Right lobe of liver (tissue), 6 donors: ENCODE results near the gene NLRP10. TPM values are rescaled to one million over a fixed set of nuclear protein-coding genes. Genes with fewer than 3 reads are reported as not detected.

Experiments
- ATAC-seq, 4 donors: fragments of 200-7000 bp; cut with Tn5 transposase; one replicate each; pipeline ENCODE4 v1.9.1; 2020; ENCODE audit warnings: mild to moderate bottlenecking in 4 of 4, moderate library complexity in 4 of 4
- DNase-seq, 3 donors: peaks; one replicate each; pipeline ENCODE4 v3.0.0-alpha.2; 2020
- H3K27ac ChIP-seq, 3 donors: fragments of 200-600 bp; one replicate each; pipeline ENCODE4 v1.8.0; 2022
- H3K27me3 ChIP-seq, 2 donors: fragments of 200-600 bp; one replicate each; pipeline ENCODE4 v1.8.0; 2022
- H3K36me3 ChIP-seq, 4 donors: fragments of 200-600 bp; sonication (generic) in 1 of 4; one replicate each; pipeline versions ENCODE4 v1.5.1 to v1.8.0; 2017 to 2022; ENCODE audit warnings: control low read depth in 1 of 4
- H3K4me1 ChIP-seq, 4 donors: fragments of 200-600 bp; sonication (generic) in 1 of 4; one replicate each; pipeline versions ENCODE4 v1.5.1 to v1.8.0; 2017 to 2022; ENCODE audit warnings: control low read depth in 1 of 4
- H3K4me3 ChIP-seq, 3 donors: fragments of 200-600 bp; one replicate each; pipeline ENCODE4 v1.8.0; 2022
- H3K9me3 ChIP-seq, 4 donors: fragments of 200-600 bp; sonication (generic) in 1 of 4; one replicate each; pipeline versions ENCODE4 v1.5.1 to v1.8.0; 2017 to 2022; ENCODE audit warnings: control low read depth in 1 of 4
- CTCF ChIP-seq, 4 donors: fragments of 200-600 bp in 3 of 4; fragments of 450-650 bp in 1 of 4; IDR thresholded peaks; one replicate each; pipeline versions ENCODE4 v1.5.1 to v1.8.0; 2016 to 2022; ENCODE audit warnings: antibody characterized with exemption in 4 of 4, mild to moderate bottlenecking in 2 of 4
- POLR2A ChIP-seq: fragments of 450-650 bp; IDR thresholded peaks from one replicate; pipeline ENCODE4 v1.6.1; 2017; ENCODE audit warnings: antibody characterized with exemption, mild to moderate bottlenecking
- WGBS: methylation state at CpG from one replicate; pipeline ENCODE4 v1.1.6; 2018; ENCODE audit warnings: low coverage, low lambda C conversion rate; ENCODE audit not compliant: insufficient coverage; ENCODE audit errors: missing lambda C conversion rate; 5-methylcytosine and 5-hydroxymethylcytosine counted together
- intact Hi-C, 2 donors: fragments of 100-400 bp; cut with DNase I; formaldehyde crosslinking; loops; one replicate each; pipeline versions ENCODE4 v1.11.2 to v1.14.1; 2022
- total RNA-seq, 6 experiments: library from RNA; depleted of rRNA in 2 of 6; stranded (reverse); fragments of >200 nt in 2 of 6; fragmentation: NEBNext Ultra II Directional in 3 of 6; extraction: Animal tissue kit (Norgen Biotek cat#: 25700) in 3 of 6; gene quantifications; one replicate each; pipeline versions ENCODE4 v1.1.0 to v1.2.4, GENCODE V29; 2016 to 2023
- donor health status: DM: no; HTN: yes; CAD: no.
- donor health status: DM: no; HTN: no; CAD: no.
- donor health status: DM: no; HTN: no; CAD: no.
- donor health status: DM: no; HTN: yes; CAD: no.
- donor health status: DM: no; HTN: yes; CAD: no.

Gene NLRP10
- total RNA-seq, 6 experiments from 2014 or later = not detected

GRCh38 chr11:7971846-7972245 lies 6.6 kb upstream of the NLRP10 start:
- Histone ChIP-seq H3K4me3 (no peak overlapping the region), H3K27ac (no peak overlapping the region), H3K9me3 (no peaks in the 10 kb centered on the region), H3K36me3 (no peaks in the 10 kb centered on the region), H3K4me1 (no peaks in the 10 kb centered on the region), H3K27me3 (no peaks in the 10 kb centered on the region)
- no peak for DNase-seq
- TF ChIP-seq POLR2A = no peak
- no peak for TF ChIP-seq CTCF (IDR thresholded peaks at IDR 0.05)
- intact Hi-C loops = no loop called here
- no peak for ATAC-seq

DNA sequence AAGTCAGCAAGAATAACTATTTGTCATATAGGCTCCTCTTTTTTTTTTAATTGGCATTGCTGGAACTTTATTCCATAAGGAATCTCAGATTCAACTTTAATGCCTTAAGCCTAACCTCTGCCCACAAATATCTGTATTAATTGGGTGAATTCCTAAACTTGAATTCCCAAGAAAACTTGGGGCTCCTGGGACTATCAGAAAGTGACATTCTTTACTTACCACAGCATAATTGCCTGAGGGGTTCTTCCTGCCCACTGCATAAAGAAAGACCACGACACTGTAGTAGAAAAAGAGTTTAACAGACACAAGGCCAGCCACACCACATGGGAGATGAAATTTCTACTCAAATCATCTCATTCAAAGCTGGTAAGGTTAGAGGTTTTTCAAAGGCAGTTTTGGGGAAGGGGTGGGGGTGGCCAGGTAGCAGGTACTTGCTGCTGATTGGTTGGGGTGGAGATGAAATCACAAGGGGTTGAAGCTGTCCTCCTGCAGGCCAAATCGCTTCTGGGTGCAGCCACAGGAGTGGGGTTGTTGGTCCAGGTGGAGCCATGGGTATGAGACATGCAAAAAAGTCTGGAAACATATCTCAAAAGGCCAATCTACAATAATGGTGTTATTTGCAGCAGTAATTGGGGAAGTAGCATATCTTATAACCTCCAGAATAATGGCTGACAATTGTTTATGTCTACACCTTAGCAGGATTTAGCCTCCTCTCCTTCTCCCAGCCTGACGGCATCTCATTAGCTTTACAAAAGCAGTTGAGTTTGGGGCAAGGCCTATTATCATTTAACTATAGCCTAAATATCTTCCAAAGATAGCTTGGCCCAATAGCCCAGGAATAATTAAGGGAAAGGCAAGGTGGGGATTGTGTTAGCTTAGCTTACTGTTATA lies 4.8 kb upstream of the NLRP10 start:
- Histone ChIP-seq H3K9me3 (no peaks in the 10 kb centered on the region), H3K27ac (no peak overlapping the region), H3K4me1 (no peaks in the 10 kb centered on the region), H3K4me3 (no peak overlapping the region), H3K36me3 (no peaks in the 10 kb centered on the region), H3K27me3 (no peaks in the 10 kb centered on the region)
- TF ChIP-seq CTCF (IDR thresholded peaks at IDR 0.05) (no peak), POLR2A (no peak)
- ATAC-seq (no peak), DNase-seq (no peak)
- 57% methylated on average over 3 of the region's 3 CpGs for WGBS
- intact Hi-C loops = no loop called here

DNA sequence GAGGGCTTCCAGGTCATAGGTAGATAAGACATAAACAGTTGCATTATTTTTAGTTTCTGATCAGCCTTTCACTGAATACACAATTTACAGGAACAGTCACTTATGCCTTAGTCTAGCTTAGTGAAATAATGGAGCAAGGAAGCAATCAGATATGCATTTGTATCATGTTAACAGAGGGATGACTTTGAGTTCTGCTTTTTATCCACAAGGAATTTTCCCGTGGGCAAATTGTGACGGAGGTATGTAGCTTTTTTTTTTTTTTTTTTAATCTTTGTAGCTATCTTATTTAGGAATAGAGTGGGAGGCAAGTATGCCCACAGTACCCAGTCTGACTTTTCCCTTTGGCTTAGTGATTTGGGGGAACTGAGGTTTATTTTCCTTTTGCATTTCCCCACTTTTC lies 3.4 kb upstream of the NLRP10 start:
- TF ChIP-seq CTCF (IDR thresholded peaks at IDR 0.05) = no peak
- no peak for TF ChIP-seq POLR2A
- H3K4me1 ChIP-seq = no peaks in the 10 kb centered on the region
- ATAC-seq (no peak), DNase-seq (no peak)
- H3K36me3 ChIP-seq = no peaks in the 10 kb centered on the region
- whole genome bisulfite sequencing = 48% methylated on average over 2 of the region's 2 CpGs
- intact Hi-C loops = no loop called here
- H3K27ac ChIP-seq = no peak overlapping the region
- no peak overlapping the region for H3K4me3 ChIP-seq
- no peaks in the 10 kb centered on the region for H3K9me3 ChIP-seq
- H3K27me3 ChIP-seq = no peaks in the 10 kb centered on the region

DNA sequence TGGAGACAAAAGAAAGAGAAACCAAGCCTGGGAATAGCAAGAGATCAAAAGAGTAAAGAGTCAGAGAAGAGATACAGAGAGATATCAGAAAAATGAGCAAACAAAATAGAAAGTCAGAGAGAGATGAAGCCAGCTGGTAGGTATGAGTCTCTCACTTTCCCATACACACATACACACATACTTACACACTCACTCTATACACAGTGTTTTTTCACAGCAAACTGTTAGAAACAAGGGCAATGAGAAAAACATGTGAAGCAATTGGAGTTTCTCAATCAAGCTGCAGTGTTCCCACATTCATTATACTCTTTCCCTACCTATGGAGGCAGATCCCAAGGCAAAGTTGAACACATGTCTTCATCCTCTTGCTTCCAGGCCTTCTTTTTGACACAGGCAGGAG lies 2.6 kb upstream of the NLRP10 start:
- Histone ChIP-seq H3K36me3 (no peaks in the 10 kb centered on the region), H3K4me1 (no peaks in the 10 kb centered on the region), H3K4me3 (no peak overlapping the region), H3K27me3 (no peaks in the 10 kb centered on the region), H3K9me3 (no peaks in the 10 kb centered on the region), H3K27ac (no peak overlapping the region)
- no peak for TF ChIP-seq POLR2A
- TF ChIP-seq CTCF (IDR thresholded peaks at IDR 0.05) = no peak
- no peak for DNase-seq
- ATAC-seq = no peak
- intact Hi-C loops = no loop called here

GRCh38 chr11:7967097-7967496 lies 1.9 kb upstream of the NLRP10 start:
- H3K27me3 ChIP-seq = no peaks in the 10 kb centered on the region
- H3K36me3 ChIP-seq = no peaks in the 10 kb centered on the region
- ATAC-seq = no peak
- WGBS = 33% methylated on average over 1 of the region's 1 CpG
- no peak for DNase-seq
- H3K9me3 ChIP-seq = no peaks in the 10 kb centered on the region
- intact Hi-C loops = no loop called here
- H3K4me3 ChIP-seq = no peak overlapping the region
- no peak for TF ChIP-seq POLR2A
- TF ChIP-seq CTCF (IDR thresholded peaks at IDR 0.05) = no peak
- H3K27ac ChIP-seq = no peak overlapping the region
- H3K4me1 ChIP-seq = no peaks in the 10 kb centered on the region
